ENCODE results near the gene STPG1. TPM values are rescaled to one million over a fixed set of nuclear protein-coding genes. Genes with fewer than 3 reads are reported as not detected.

Gene STPG1
- total and polyA plus RNA-seq, 2 of the 13 experiments (the other 11 are each of a cell fraction or from before 2014, with no cell fraction given): 3.4 to 4.3 TPM

DNA sequence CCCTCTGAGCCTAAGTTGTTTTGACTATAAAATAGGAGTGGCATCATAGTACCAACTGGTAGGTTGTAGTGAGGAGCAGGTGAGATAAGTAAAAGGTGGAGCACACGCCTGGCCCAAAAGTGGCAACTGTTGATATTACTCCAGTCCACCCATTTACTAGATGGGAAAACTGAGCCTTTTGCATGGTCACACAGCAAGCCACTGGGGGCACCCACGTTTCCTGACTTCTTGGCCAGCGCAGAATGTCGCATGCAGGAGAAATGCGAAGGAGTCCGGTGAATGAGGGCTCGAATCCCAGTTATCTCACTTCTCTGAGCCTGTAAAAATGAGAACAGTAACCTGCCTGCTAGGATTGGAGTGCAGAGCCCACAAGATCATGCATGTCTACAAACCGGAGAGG, 73.6 kb downstream of the STPG1 start (continued):
- TF ChIP-seq, protein P1, sequence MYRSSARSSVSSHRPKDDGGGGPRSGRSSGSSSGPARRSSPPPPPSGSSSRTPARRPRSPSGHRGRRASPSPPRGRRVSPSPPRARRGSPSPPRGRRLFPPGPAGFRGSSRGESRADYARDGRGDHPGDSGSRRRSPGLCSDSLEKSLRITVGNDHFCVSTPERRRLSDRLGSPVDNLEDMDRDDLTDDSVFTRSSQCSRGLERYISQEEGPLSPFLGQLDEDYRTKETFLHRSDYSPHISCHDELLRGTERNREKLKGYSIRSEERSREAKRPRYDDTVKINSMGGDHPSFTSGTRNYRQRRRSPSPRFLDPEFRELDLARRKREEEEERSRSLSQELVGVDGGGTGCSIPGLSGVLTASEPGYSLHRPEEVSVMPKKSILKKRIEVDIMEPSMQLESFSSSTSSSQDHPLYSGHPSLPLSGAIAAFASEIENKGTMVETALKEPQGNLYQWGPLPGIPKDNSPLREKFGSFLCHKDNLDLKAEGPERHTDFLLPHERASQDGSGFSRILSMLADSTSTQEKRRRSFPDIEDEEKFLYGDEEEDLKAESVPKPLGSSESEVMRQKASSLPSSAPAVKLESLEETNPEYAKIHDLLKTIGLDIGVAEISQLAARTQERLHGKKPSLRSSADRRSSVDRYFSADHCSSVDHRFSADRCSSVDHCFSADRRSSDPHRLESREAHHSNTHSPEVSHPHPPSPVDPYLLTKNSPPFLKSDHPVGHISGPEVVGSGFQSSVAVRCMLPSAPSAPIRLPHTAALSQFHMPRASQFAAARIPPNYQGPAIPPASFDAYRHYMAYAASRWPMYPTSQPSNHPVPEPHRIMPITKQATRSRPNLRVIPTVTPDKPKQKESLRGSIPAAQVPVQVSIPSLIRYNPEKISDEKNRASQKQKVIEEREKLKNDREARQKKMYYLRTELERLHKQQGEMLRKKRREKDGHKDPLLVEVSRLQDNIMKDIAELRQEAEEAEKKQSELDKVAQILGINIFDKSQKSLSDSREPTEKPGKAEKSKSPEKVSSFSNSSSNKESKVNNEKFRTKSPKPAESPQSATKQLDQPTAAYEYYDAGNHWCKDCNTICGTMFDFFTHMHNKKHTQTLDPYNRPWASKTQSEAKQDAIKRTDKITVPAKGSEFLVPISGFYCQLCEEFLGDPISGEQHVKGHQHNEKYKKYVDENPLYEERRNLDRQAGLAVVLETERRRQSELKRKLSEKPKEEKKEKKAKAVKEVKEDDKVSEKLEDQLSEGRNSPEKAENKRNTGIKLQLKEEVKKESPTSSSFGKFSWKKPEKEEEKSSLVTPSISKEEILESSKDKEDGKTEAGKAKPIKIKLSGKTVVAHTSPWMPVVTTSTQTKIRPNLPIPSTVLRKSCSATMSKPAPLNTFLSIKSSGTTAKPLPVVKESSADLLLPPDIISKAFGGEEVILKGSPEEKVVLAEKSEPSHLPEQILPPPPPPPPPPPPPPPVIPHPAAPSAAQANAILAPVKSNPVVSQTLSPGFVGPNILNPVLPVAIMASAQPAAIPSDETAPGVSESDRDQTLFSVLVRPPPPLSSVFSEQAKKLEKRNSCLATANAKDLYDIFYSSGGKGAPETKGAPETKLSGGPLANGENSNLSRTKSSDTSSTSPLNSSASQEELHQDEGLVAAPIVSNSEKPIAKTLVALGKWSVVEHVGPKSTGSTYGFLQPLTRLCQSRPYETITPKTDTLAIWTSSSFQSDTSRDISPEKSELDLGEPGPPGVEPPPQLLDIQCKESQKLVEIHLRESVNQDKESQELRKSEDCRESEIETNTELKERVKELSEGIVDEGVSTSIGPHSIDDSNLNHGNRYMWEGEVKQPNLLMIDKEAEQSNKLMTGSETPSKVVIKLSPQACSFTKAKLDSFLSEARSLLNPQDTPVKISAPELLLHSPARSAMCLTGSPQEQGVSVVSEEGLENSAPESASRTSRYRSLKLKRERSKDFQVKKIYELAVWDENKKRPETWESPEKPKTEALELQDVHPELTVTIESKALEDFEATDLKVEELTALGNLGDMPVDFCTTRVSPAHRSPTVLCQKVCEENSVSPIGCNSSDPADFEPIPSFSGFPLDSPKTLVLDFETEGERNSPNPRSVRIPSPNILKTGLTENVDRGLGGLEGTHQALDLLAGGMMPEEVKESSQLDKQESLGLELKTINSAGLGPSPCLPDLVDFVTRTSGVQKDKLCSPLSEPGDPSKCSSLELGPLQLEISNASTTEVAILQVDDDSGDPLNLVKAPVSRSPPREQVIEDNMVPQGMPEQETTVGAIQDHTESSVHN (CRISPR knock-in tag; IDR thresholded peaks at IDR 0.05): no peak
- TF ChIP-seq, protein P2, sequence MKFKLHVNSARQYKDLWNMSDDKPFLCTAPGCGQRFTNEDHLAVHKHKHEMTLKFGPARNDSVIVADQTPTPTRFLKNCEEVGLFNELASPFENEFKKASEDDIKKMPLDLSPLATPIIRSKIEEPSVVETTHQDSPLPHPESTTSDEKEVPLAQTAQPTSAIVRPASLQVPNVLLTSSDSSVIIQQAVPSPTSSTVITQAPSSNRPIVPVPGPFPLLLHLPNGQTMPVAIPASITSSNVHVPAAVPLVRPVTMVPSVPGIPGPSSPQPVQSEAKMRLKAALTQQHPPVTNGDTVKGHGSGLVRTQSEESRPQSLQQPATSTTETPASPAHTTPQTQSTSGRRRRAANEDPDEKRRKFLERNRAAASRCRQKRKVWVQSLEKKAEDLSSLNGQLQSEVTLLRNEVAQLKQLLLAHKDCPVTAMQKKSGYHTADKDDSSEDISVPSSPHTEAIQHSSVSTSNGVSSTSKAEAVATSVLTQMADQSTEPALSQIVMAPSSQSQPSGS (CRISPR knock-in tag; IDR thresholded peaks at IDR 0.05): no peak
- no peak for TF ChIP-seq ZNF567 (CRISPR knock-in tag; IDR thresholded peaks at IDR 0.05; ENCODE audit: borderline replicate concordance)

All from HepG2 (cell line).